ENCODE results near the gene SYCP1.
"Not testable (repeated sequence)": the region's sequence is repeated elsewhere in the genome, so short reads cannot be mapped to it uniquely, and the experiment has no call there.

The SYCP1 gene, protein sequence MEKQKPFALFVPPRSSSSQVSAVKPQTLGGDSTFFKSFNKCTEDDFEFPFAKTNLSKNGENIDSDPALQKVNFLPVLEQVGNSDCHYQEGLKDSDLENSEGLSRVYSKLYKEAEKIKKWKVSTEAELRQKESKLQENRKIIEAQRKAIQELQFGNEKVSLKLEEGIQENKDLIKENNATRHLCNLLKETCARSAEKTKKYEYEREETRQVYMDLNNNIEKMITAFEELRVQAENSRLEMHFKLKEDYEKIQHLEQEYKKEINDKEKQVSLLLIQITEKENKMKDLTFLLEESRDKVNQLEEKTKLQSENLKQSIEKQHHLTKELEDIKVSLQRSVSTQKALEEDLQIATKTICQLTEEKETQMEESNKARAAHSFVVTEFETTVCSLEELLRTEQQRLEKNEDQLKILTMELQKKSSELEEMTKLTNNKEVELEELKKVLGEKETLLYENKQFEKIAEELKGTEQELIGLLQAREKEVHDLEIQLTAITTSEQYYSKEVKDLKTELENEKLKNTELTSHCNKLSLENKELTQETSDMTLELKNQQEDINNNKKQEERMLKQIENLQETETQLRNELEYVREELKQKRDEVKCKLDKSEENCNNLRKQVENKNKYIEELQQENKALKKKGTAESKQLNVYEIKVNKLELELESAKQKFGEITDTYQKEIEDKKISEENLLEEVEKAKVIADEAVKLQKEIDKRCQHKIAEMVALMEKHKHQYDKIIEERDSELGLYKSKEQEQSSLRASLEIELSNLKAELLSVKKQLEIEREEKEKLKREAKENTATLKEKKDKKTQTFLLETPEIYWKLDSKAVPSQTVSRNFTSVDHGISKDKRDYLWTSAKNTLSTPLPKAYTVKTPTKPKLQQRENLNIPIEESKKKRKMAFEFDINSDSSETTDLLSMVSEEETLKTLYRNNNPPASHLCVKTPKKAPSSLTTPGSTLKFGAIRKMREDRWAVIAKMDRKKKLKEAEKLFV

DNA sequence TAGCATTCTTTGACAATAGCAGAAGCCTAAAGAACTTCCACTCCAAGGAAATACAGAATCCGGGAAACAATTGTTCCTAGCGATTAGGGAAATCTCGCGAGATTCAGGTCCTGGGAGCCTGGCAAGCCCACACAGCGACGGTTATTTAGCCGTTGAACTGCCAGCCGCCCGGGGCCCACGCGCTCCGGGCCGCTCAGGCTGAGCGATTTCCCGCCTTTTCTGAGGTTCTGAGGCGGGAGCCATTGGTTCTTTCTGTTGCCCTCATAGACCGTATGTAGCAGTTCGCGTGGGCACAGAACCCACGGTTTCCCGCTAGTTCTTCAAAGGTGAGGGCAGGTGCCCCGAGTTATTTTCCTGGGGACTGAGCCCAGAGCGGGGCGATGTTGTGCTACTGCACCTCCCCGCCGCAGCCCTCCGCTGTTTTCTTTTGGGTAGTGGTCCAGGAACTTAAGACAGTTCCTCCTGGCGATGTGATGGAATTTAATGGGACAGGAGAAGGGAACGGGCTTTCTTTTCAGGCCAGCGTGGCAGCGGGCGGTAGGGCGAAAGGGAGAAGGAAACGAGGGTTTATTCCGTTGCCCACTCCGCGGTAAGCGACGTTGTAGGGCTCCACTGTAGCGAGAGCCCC is at the start of gene SYCP1:
Gene SYCP1 (plus strand): TSS at position 171 of the 628 bp plus-strand sequence. CDS start 602 bp downstream, outside the sequence.
- no peak within 1 kb of the TSS for H3K4me3 ChIP-seq (ENCODE audit: low read depth, low read length)

DNA sequence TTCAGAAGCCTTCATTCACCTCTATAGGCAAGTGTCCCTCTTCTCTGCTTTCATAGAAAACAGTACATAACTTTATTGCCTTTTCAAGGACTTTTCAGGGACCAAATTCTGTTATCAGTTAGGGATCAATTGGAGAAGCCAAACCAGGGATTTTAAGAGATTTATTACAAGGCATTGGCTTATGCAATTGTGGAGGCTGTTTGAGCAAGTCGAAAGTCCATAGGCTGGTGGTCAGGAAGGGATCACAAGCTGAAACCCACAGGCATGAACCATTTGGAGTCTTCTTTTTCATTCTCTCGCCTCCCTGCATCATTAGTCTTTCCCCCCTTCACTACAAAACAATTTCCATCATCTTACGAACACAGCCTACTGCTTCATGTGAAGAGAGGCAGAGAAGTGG is 34.8 kb upstream of the SYCP1 start:
- no peak overlapping the region for H3K4me3 ChIP-seq (ENCODE audit: low read depth, low read length)
- TF ChIP-seq, protein P1, sequence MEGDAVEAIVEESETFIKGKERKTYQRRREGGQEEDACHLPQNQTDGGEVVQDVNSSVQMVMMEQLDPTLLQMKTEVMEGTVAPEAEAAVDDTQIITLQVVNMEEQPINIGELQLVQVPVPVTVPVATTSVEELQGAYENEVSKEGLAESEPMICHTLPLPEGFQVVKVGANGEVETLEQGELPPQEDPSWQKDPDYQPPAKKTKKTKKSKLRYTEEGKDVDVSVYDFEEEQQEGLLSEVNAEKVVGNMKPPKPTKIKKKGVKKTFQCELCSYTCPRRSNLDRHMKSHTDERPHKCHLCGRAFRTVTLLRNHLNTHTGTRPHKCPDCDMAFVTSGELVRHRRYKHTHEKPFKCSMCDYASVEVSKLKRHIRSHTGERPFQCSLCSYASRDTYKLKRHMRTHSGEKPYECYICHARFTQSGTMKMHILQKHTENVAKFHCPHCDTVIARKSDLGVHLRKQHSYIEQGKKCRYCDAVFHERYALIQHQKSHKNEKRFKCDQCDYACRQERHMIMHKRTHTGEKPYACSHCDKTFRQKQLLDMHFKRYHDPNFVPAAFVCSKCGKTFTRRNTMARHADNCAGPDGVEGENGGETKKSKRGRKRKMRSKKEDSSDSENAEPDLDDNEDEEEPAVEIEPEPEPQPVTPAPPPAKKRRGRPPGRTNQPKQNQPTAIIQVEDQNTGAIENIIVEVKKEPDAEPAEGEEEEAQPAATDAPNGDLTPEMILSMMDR (IDR thresholded peaks at IDR 0.05; ENCODE audit: borderline replicate concordance, insufficient read depth, low read depth, low read length), result no peak

More for the DNA sequence above, at the start of gene SYCP1:
- TF ChIP-seq, protein P1 (IDR thresholded peaks at IDR 0.05; ENCODE audit: borderline replicate concordance, insufficient read depth, low read depth, low read length), result no peak

DNA sequence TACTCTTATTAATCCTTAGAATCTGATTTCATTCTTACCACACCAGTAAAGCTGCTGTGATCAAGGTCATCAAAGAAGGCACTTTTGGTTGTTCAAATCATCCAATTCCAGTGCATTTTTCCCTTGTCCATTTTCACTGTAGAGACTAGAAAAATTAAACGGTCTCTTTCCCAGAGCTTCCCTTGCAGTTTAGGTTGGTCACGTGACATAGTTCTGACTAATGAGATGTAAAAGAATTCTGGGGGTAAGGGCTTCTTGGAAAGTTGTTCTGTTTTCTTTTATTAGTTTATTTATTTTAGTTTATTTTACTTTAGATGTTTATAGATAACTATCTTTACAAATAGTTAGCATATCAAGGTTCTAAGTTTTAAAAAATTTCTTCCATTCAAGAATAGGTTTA is 34.3 kb upstream of the SYCP1 start:
- H3K4me3 ChIP-seq (ENCODE audit: low read depth, low read length), result no peak overlapping the region
- TF ChIP-seq, protein P1 (IDR thresholded peaks at IDR 0.05; ENCODE audit: borderline replicate concordance, insufficient read depth, low read depth, low read length), result no peak

DNA sequence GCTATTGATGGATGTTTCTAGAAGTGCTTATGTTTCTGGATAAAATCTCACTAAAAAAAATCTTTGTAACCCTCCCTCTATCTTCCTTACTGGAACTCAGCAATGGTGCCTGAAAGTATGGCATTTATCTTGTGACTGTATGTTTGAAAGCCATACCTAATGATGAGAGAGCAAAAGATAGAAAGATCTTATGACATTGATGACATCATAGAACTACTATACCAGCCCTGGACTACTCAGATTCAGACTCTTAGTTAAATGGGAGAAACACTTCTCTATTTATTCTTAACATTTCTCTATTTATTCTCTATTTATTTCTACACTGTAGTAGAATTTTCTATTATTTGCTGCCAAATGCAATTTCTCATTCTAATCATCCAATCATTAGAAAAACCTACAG is 32.7 kb upstream of the SYCP1 start:
- TF ChIP-seq, protein P1 (IDR thresholded peaks at IDR 0.05; ENCODE audit: borderline replicate concordance, insufficient read depth, low read depth, low read length), result no peak
- no peak overlapping the region for H3K4me3 ChIP-seq (ENCODE audit: low read depth, low read length)

GRCh38 chr1:114828251-114828650 is 26.4 kb upstream of the SYCP1 start:
- no peak overlapping the region for H3K4me3 ChIP-seq (ENCODE audit: low read depth, low read length)
- TF ChIP-seq, protein P1 (IDR thresholded peaks at IDR 0.05; ENCODE audit: borderline replicate concordance, insufficient read depth, low read depth, low read length), result no peak

DNA sequence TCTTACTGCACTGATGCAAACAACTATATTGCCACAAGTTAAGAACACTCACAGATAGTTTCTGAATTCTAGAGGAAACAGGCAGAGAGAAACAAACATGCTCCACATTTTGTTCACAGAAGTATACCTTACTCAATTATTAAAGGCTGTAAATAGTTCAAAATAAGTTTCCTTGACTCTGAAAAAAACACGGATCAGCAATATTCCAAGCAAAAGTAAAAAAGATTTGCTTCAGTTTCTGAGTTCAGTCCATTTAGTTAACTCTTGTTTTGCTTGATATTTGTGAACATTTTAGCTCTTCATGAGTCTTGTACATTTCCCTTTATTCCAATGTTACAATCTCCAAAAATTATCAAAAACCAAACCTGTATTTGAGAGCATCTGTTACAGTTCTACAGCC is 24.6 kb upstream of the SYCP1 start:
- not testable (repeated sequence) for H3K4me3 ChIP-seq (ENCODE audit: low read depth, low read length)

All from GM12875 (cell line).